NCI-H1436 (cell line): ENCODE data around the gene TOMM70.
A peak's percentile ranks its signal among the peaks of the same experiment; 100 is the strongest.
"Not testable (repeated sequence)": the region's sequence is repeated elsewhere in the genome, so short reads cannot be mapped to it uniquely, and the experiment has no call there.

ENCODE experiments used
- DNase-seq: peaks from one replicate; lab custom pipeline; 2025; lab: John Stamatoyannopoulos, UW

Gene TOMM70

DNA sequence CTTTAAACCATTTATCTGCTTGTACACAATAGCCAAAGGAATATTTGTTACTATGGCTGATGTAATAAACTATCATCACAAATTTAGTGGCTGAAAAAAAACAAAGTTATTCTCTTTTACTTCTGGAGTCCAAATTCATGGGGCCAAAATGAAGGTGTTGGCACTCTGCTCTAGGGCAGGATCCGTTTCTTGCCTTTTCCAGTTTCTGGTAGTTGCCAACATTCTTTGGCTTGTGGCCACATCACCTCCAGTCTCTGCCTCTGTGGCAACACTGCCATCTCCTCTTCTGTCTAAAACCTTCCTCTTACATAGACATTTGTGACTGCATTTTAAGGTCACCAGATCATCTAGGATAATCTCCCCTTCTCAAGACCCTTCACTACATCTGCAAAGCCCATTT lies 39.0 kb downstream of the TOMM70 start:
- DNase-seq: no peak

DNA sequence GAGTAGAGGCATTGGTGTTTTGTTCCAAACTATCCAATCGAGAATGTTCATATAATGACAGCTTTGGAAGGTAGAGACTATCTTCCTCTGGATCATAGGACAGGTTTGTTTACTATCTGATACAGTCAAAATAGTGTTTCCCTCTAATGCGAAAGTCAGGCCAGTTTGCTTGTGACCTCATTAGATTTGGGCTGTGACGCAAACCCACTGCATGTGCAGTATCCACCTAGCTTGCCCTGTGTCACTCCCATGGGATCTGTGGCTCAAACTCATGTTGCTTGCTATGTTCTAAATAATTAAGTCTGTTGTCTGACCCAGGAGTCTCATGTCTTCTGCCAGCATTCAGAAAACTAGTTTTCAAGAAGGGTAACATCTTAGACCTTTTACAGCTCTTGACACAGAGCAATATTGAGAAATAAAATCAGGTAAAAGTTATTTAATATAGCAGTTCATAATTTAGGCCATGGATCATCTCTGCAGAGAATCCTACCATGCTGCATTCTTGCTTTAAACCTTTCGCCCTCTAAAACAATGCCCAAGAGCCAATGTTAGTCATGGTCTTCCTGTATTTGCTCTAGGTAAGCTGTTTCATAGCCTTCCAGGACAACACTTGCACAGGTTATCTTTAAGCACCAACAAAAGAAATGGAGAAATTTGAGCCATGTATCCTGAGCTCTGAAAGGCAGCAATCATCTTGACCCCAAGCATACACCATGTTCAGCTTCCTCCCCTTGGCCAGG lies 40.0 kb downstream of the TOMM70 start:
- DNase-seq: no peak

- DNase-seq: no peak
Observed at GRCh38 chr3:100359035-100359434, 41.9 kb downstream of the TOMM70 start.

GRCh38 chr3:100358413-100358812 lies 42.5 kb downstream of the TOMM70 start:
- no peak for DNase-seq

DNA sequence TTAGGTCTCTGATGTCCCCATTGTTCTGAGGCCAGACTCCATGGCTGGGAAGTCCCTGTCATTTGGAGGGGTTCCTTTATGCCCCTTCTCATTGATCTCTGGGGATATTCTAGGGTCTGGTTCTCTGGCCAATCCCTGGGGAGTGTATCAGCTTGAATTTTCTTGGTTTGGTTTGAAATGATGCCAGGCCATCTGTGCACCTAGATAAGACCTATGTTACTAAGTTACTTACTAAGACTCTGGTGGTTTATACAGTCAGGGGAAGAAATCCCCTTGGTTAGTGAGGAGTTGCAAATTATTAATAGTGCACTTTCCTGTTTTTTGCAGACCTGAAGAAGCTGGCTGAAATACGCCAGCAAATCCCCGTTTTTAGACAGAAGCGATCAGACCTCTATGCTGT lies 46.0 kb downstream of the TOMM70 start:
- DNase-seq: no peak

DNA sequence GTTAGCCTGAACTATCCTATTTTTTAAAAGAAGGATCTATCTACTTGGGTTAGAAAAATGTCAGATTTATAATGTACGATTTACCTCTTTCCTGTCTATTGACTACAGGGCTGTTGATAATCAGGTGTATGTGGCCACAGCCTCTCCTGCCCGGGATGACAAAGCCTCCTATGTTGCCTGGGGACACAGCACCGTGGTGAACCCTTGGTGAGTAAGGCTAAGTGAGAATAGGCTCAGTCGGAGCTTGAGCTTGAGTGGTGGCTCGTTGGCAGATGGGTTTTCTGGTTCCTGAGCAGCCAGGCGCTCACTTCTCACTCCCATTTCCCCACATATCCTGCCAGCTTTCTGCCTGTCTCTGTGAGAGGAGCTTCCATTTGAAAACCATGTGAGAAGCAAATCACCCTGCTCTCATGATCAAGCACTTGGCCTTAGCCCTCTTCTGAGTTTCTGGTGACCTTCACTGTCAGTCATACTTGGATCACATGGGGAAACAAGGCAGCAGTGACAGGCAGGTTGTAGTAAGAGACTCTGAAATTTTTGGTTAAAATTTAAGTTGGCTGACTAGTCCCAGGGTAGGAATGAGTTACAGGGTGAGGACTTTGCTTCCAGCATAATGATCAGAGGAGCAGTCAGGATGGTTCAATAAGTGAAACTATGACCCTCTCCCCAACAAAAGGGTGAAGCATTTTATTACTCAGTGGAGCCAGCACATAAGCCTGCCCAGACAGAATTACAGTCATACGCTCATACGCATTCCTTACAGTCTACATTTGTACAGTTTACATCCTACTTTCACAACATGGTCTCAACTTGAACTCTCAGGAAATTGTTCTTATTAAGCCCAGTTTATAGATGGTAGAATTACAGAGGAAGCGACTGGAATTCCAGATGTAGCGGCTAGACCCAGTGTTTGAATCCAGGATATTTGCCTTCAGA lies 48.3 kb downstream of the TOMM70 start:
- no peak for DNase-seq

DNA sequence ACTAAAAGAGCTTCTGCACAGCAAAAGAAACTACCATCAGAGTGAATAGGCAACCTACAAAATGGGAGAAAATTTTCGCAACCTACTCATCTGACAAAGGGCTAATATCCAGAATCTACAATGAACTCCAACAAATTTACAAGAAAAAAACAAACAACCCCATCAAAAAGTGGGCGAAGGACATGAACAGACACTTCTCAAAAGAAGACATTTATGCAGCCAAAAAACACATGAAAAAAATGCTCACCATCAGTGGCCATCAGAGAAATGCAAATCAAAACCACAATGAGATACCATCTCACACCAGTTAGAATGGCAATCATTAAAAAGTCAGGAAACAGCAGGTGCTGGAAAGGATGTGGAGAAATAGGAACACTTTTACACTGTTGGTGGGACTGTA lies 49.1 kb downstream of the TOMM70 start:
- DNase-seq: not testable (repeated sequence)

DNA sequence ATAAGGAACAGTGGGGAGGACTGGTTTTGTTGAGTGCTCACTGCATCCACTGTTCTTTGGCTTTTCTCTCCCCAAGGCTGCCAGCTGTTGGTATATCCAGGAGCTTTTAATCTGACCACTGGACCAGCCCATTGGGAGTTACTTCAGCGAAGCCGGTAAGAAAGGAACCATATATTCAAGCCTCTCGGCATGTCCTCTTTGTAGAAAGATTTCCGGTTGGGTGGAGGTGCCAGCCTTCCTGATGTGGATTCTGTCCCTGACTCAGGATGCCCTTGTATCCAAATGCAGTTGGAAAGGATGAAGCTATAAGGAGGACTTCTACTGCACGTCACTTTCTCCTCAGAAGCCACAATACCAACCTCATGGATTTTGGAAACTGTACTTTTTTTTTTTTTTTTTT lies 52.2 kb downstream of the TOMM70 start:
- DNase-seq: no peak

DNA sequence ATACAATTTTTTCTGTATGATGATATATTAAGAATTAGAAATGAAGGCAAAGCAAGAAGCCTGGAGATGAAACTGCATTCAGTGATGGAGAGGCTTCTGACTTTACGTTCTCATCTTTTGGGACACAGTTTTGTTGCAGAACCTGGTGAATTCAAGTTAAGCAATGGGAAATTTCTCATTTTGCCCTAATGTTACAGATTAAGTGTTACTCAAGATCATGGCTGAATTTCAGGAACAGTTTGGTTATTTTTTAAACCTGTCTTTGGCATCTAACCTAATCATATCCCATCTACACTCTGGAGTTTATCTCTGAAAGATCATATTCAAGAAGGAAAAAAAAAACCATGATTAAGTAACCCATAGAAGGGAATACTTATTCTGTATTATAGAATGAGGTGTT lies 60.4 kb downstream of the TOMM70 start:
- DNase-seq: no peak

DNA sequence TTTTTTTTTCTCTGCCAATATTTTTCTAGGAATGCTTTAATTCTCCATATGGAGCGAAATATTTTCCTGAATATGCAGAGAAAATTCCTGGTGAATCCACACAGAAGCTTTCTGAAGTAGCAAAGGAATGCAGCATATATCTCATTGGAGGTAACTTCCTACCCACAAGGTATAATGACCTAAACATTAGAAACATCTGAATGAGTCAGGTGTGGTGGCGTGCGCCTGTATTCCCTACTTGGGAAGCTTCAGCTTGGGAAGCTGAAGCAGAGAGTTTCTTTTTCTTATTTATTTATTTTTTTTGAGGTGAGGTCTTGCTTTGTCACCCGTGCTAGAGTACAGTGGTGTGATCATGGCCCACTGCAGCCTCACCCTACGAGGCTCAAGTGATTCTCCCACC lies 61.1 kb downstream of the TOMM70 start:
- no peak for DNase-seq

- DNase-seq: no peak
Observed at GRCh38 chr3:100338911-100339310, 62.0 kb downstream of the TOMM70 start.

DNA sequence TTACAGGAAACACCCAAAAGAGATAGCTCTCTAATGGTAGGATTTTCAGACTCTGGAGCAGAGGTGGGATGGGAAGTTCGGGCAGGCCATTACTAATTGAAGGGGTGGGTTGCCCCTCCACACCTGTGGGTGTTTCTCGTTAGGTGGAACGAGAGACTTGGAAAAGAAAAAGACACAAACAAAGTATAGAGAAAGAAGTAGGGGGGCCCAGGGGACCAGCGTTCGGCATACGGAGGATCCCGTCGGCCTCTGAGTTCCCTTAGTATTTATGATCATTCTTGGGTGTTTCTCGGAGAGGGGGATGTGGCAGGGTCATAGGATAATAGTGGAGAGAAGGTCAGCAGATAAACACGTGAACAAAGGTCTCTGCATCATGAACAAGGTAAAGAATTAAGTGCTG lies 64.7 kb downstream of the TOMM70 start:
- DNase-seq: not testable (repeated sequence)

DNA sequence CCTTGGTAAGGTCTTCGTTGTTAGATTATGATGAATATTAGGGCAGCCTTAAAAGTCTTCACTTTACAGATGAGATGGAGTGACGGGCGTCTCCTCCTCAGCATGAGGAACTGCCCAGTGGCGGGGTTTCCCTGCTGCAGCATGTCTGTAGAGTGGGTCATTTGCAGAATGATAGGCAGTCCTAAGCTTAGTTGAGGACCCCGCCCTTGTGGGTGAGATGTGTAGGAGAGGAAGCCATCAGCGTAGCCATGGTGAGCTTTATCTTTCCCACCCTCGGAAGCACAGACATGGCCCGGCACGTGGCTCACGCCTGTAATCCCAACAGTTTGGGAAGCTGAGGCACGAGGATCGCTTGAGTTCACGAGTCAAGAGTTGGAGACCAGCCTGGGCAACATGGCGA lies 65.5 kb downstream of the TOMM70 start:
- DNase-seq: no peak

DNA sequence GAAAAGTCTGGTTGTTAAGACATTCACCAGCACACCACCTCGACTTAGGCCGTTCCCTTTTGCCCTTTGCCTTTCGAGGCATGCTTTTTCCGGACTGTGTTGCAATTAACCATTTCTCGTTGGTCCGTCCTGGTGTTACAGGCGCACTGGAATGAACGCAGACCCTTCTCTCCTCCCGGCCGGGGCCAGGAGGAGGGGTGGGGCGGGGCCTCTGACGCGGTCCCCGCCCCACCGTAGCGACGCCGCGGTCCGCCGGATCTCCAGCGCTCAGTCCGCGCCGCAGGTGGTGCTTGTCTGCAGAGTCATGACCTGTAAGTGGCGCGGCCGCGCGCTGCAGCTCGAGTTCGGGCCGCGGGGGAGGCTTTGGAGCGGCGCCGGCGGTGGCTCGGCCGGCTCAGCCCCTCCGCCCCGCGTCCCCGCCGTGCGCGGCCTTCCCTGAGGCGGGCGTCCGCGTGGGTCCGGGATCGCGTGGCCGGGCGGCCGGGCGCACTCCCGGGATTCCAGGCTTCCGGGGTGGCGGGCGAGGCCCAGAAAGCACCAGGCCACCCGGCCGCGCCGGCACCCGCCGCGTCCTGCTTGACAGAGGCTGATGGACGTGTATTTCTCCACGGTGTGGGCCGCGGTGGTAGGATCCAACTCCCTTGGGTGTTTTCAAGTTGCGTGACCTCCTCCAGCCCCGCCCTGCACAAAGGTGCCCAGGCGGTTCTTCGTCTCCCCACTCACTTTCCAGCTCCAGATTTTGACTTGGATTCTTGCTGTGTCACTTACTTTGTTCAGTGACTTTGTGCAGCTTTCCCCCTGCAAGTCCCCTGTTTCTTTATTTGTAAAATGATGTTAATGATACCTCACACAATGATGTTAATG lies 66.2 kb downstream of the TOMM70 start, which contains the start of gene NIT2:
TSS of gene NIT2 (plus strand) at position 270 of the 864 bp plus-strand sequence. CDS start at position 305, 35 bp downstream.
- DNase-seq: peak; percentile 78

- DNase-seq: no peak
Observed at GRCh38 chr3:100333970-100334487, 66.9 kb downstream of the TOMM70 start.

GRCh38 chr3:100333051-100333450 lies 67.8 kb downstream of the TOMM70 start:
- DNase-seq: no peak

DNA sequence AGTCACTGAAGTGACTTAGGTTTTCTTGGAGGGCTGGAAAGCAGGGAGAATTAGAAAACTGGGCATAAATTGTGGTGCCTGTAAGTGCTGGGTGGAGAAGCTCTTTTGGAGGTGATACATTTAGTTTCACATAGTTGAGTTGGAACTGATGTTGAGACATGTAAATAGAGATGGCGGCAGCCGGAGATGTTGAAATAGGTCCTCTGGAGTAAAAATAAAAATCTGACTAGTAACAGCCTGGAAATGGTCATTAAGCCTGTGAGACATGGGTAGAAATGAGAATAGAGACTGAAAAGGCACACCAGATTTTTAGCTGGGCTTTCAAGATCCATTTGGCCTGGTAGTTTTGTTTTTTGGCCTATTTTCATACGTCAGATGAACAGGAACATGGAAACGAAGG lies 69.2 kb downstream of the TOMM70 start:
- DNase-seq: no peak

DNA sequence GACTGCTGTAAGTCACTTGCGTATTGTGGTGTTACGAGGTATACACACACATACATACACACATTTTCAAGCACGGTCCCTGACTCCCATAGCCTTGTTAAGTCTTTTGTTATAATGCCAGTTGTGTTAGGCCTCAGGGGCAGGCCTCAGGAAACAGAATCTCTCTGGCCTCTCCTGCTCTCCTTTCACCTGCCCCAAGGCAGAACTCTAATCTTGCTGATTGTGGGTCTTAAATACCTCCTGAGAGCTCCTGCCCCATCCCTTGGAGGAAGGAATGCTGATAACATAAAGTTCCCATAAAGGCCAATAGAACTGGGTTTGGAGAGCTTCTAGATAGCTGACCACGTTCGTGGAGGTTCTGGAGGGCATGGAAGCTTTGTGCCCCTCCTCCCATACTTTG lies 70.2 kb downstream of the TOMM70 start:
- DNase-seq: no peak

- no peak for DNase-seq
Observed at GRCh38 chr3:100329800-100330489, 70.9 kb downstream of the TOMM70 start.

DNA sequence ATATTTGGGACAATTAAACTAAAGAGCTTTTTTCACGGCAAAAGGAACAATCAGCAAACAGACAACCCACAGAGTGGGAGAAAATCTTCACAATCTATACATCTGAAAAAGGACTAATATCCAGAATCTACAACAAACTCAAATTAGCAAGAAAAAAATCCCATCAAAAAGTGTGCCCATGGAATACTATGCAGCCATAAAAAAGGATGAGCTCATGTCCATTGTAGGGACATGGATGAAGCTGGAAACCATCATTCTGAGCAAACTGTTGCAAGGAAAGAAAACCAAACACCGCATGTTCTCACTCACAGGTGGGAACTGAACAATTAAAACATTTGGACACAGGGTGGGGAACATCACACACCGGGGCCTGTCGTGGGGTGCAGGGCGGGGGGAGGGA lies 73.5 kb downstream of the TOMM70 start:
- DNase-seq: not testable (repeated sequence)

- DNase-seq: no peak
Observed at GRCh38 chr3:100325827-100326226, 75.1 kb downstream of the TOMM70 start.
